Bone marrow (tissue), 2 donors: ENCODE measurements around the gene MTX1.
"Not testable (repeated sequence)": the region's sequence is repeated elsewhere in the genome, so short reads cannot be mapped to it uniquely, and the experiment has no call there.

Experiments
- DNase-seq, 2 donors: peaks; one replicate each; lab custom pipeline; 2025; lab: John Stamatoyannopoulos, UW

Gene MTX1

GRCh38 chr1:155235375-155235774, 26.9 kb downstream of the MTX1 start:
- DNase-seq, result not testable (repeated sequence)

- no peak for DNase-seq
These were observed 28.0 kb downstream of the MTX1 start for GRCh38 chr1:155236451-155236850.

- DNase-seq, result peak; percentile 40 to 67
These were observed 32.7 kb downstream of the MTX1 start for GRCh38 chr1:155241069-155241679.

GRCh38 chr1:155241841-155242264, 33.4 kb downstream of the MTX1 start:
- peak in 1 of 2 donors; percentile 19 for DNase-seq

- no peak for DNase-seq
These were observed 34.4 kb downstream of the MTX1 start for GRCh38 chr1:155242805-155243358.

- DNase-seq, result peak; percentile 78 to 98
These were observed 36.1 kb downstream of the MTX1 start for GRCh38 chr1:155244368-155245162.

GRCh38 chr1:155245163-155245524, 36.6 kb downstream of the MTX1 start:
- no peak for DNase-seq

- not testable (repeated sequence) for DNase-seq
These were observed 38.3 kb downstream of the MTX1 start for GRCh38 chr1:155246796-155247195.

- no peak for DNase-seq
These were observed 39.4 kb downstream of the MTX1 start for GRCh38 chr1:155247667-155248553.

- no peak for DNase-seq
These were observed 41.7 kb downstream of the MTX1 start for GRCh38 chr1:155250246-155250632.

GRCh38 chr1:155250633-155251449, 42.3 kb downstream of the MTX1 start:
- DNase-seq, result peak; percentile 80 to 96

GRCh38 chr1:155251566-155251965, 43.1 kb downstream of the MTX1 start:
- DNase-seq, result no peak

- DNase-seq, result no peak
These were observed 44.7 kb downstream of the MTX1 start for GRCh38 chr1:155253208-155253607.

- DNase-seq, result no peak
These were observed 45.3 kb downstream of the MTX1 start for GRCh38 chr1:155253797-155254196.

- no peak for DNase-seq
These were observed 45.8 kb downstream of the MTX1 start for GRCh38 chr1:155254228-155254713.

- no peak for DNase-seq
These were observed 46.3 kb downstream of the MTX1 start for GRCh38 chr1:155254714-155255242.

- peak; percentile 46 to 73 for DNase-seq
These were observed 46.9 kb downstream of the MTX1 start, which contains the start of gene ENTREP3 for GRCh38 chr1:155255243-155256007. Gene ENTREP3, minus strand, starts transcription at chr1:155255483. Its CDS starts 606 bp downstream, at chr1:155254877.

GRCh38 chr1:155256058-155256852, 47.8 kb downstream of the MTX1 start:
- no peak for DNase-seq

GRCh38 chr1:155260276-155260675, 51.8 kb downstream of the MTX1 start:
- DNase-seq, result no peak
